A673 (cell line): ENCODE results near the gene ATE1. TPM values are rescaled to one million over a fixed set of nuclear protein-coding genes. Genes with fewer than 3 reads are reported as not detected.
"Not testable (repeated sequence)": the region's sequence is repeated elsewhere in the genome, so short reads cannot be mapped to it uniquely, and the experiment has no call there.

Source experiments
- BruUV-seq: library from RNA; stranded (reverse); fragments of 400-500 nt; replicated peaks from 2 replicates; lab custom pipeline; 2021; lab: Mats Ljungman, UMichigan
- CTCF ChIA-PET: fragments of 300-600 bp; sonication (Branson Sonifier 250); formaldehyde crosslinking; loops from one replicate; lab custom pipeline; 2022; ENCODE audit warnings: antibody characterized with exemption; lab: Charles Lee
- POLR2A ChIA-PET: fragments of 300-600 bp; sonication (Branson Sonifier 250); formaldehyde crosslinking; loops from one replicate; lab custom pipeline; 2022; ENCODE audit warnings: antibody characterized with exemption; ENCODE audit not compliant: low non-redundant PET; lab: Charles Lee
- DNase-seq: peaks from one replicate; pipeline ENCODE4 v3.0.0-alpha.2; 2015; ENCODE audit warnings: low spot score
- H3K27ac ChIP-seq: fragments of 200-600 bp; sonication (generic); 2 replicates; pipeline ENCODE4 v1.5.1; 2016; ENCODE audit warnings: mixed run types, low read depth, mild to moderate bottlenecking, mixed read lengths, antibody characterized with exemption, low read length; ENCODE audit not compliant: poor library complexity, severe bottlenecking
- H3K27me3 ChIP-seq: fragments of 200-600 bp; sonication (generic); replicated peaks from 2 replicates; pipeline ENCODE4 v1.6.1; 2017; ENCODE audit warnings: mixed run types, low read depth, mild to moderate bottlenecking, mixed read lengths, antibody characterized with exemption, low read length; ENCODE audit not compliant: insufficient read depth, poor library complexity
- H3K36me3 ChIP-seq: fragments of 200-600 bp; sonication (generic); 2 replicates; pipeline ENCODE4 v1.6.1; 2016; ENCODE audit warnings: mixed run types, mild to moderate bottlenecking, mixed read lengths, antibody characterized with exemption, low read length; ENCODE audit not compliant: insufficient read depth, poor library complexity, severe bottlenecking
- H3K4me1 ChIP-seq: fragments of 200-600 bp; sonication (generic); 2 replicates; pipeline ENCODE4 v1.6.1; 2017; ENCODE audit warnings: mixed run types, mild to moderate bottlenecking, mixed read lengths, antibody characterized with exemption, low read length; ENCODE audit not compliant: insufficient read depth, poor library complexity, severe bottlenecking
- H3K4me3 ChIP-seq: fragments of 200-600 bp; sonication (generic); 2 replicates; pipeline ENCODE4 v1.5.1; 2016; ENCODE audit warnings: low read depth, mixed run types, mild to moderate bottlenecking, mixed read lengths, low read length; ENCODE audit not compliant: poor library complexity, severe bottlenecking
- H3K9me3 ChIP-seq: fragments of 200-600 bp; sonication (generic); 2 replicates; pipeline ENCODE4 v1.6.1; 2016; ENCODE audit warnings: mixed run types, low read depth, mild to moderate bottlenecking, mixed read lengths, antibody characterized with exemption, low read length; ENCODE audit not compliant: poor library complexity, severe bottlenecking
- EZH2 ChIP-seq: fragments of 200-600 bp; sonication (generic); IDR thresholded peaks from 2 replicates; pipeline ENCODE4 v1.6.1; 2017; ENCODE audit warnings: borderline replicate concordance, low read depth, mild to moderate bottlenecking, mixed read lengths, antibody characterized with exemption, low read length; ENCODE audit not compliant: poor library complexity, severe bottlenecking
- intact Hi-C: fragments of 100-400 bp; cut with micrococcal nuclease; formaldehyde crosslinking; loops from one replicate; pipeline ENCODE4 v1.10.0; 2022; ENCODE audit not compliant: unreplicated experiment
- total RNA-seq: library from RNA; stranded (reverse); gene quantifications from 2 replicates; pipeline ENCODE4 v1.2.3, GENCODE V29; 2021
- TF ChIP-seq, protein P1 (sequence below): fragments of 300-800, 200-600 bp; sonication (generic); conservative IDR thresholded peaks from 2 replicates; pipeline ENCODE4 v1.5.1; 2017; ENCODE audit warnings: low read depth, mild to moderate bottlenecking, antibody characterized with exemption, low read length, moderate library complexity, mixed read lengths

Gene ATE1
- total RNA-seq, 1 experiment from 2014 or later = 27.0 TPM

DNA sequence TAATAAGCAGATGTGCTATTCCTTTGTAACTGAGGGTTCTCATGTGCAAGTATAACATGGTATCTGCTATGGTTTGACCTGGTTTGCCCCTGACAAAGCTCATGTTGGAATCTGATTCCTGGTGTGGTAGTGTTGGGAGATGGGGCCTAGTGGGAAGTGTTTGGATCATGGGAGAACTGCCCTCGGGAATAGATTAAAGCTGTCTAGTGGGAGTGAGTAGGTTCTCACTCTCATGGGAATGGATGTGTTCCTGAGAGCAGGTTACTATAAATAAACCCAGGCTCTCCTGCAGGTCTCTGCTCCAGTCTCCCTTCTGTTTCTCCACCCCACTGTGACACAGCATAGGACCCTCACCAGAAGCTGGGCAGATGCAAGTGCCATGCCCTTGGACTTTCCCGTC, 97.7 kb downstream of the ATE1 start:
- Histone ChIP-seq H3K9me3 (no peaks in the 10 kb centered on the region), H3K4me1 (peaks cover under 1% of the 10 kb centered on the region), H3K27me3 (no peaks in the 10 kb centered on the region), H3K27ac (no peak overlapping the region), H3K4me3 (no peak overlapping the region), H3K36me3 (peaks cover 5% of the 10 kb centered on the region)
- intact Hi-C loops = no loop called here
- TF ChIP-seq EZH2 = no peak
- TF ChIP-seq, protein P1, sequence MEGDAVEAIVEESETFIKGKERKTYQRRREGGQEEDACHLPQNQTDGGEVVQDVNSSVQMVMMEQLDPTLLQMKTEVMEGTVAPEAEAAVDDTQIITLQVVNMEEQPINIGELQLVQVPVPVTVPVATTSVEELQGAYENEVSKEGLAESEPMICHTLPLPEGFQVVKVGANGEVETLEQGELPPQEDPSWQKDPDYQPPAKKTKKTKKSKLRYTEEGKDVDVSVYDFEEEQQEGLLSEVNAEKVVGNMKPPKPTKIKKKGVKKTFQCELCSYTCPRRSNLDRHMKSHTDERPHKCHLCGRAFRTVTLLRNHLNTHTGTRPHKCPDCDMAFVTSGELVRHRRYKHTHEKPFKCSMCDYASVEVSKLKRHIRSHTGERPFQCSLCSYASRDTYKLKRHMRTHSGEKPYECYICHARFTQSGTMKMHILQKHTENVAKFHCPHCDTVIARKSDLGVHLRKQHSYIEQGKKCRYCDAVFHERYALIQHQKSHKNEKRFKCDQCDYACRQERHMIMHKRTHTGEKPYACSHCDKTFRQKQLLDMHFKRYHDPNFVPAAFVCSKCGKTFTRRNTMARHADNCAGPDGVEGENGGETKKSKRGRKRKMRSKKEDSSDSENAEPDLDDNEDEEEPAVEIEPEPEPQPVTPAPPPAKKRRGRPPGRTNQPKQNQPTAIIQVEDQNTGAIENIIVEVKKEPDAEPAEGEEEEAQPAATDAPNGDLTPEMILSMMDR = no peak
- ChIA-PET POLR2A (no interaction called here), CTCF (no interaction called here)
- BruUV-seq = no TSS peak
- DNase-seq = no peak

DNA sequence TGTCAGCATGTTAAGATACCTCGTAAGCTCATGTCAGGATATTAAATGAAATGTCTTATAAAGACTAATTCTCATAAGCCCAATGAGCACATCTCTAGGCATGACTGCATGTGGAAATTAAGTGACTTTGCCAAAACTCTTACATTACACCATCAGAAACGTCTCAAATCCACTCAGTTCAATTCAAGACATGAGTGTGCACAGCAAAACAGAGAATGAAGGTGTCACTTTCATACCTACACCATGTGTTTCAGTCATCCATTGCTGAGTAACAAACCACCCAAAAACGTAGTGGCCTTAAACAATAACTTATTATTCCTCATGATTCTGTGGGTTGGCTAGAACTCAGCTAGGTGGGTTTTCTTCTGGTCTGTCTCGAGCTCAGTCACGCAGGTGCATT, 99.8 kb downstream of the ATE1 start:
- H3K4me1 ChIP-seq = no peaks in the 10 kb centered on the region
- no peak for DNase-seq
- no peaks in the 10 kb centered on the region for H3K27me3 ChIP-seq
- TF ChIP-seq EZH2 = no peak
- TF ChIP-seq, protein P1 = no peak
- ChIA-PET CTCF (no interaction called here), POLR2A (interaction anchor here (0.6 kb wide), 1 partner anchor 35 kb away, joined by 4 read pairs; no protein-coding TSS in a partner anchor)
- H3K4me3 ChIP-seq = no peak overlapping the region
- H3K9me3 ChIP-seq = no peaks in the 10 kb centered on the region
- BruUV-seq = no TSS peak
- H3K36me3 ChIP-seq = no peaks in the 10 kb centered on the region
- no peak overlapping the region for H3K27ac ChIP-seq
- intact Hi-C loops = no loop called here

GRCh38 chr10:121826773-121827172, 101.1 kb downstream of the ATE1 start:
- H3K9me3 ChIP-seq, BruUV-seq, H3K36me3 ChIP-seq, CTCF ChIA-PET, POLR2A ChIA-PET, intact Hi-C loops, DNase-seq, H3K27me3 ChIP-seq, H3K4me1 ChIP-seq, H3K4me3 ChIP-seq, H3K27ac ChIP-seq: not testable (repeated sequence)

- peak; percentile 62 for DNase-seq
- BruUV-seq = no TSS peak
- intact Hi-C loops = loop anchor here (1.0 kb wide), 1 partner anchor 63 kb away; no protein-coding TSS in a partner anchor
- Histone ChIP-seq H3K4me1 (no peaks in the 10 kb centered on the region), H3K27ac (no peak overlapping the region), H3K4me3 (no peak overlapping the region), H3K36me3 (no peaks in the 10 kb centered on the region), H3K27me3 (no peaks in the 10 kb centered on the region), H3K9me3 (no peaks in the 10 kb centered on the region)
- POLR2A ChIA-PET = no interaction called here
- TF ChIP-seq, protein P1 = peak; percentile 78
- no peak for TF ChIP-seq EZH2
- CTCF ChIA-PET = interaction anchor here (1.4 kb wide), 1 partner anchor 63 kb away, joined by 4 read pairs; no protein-coding TSS in a partner anchor
These were observed 103.8 kb downstream of the ATE1 start for GRCh38 chr10:121823993-121824463.
